GM12873 (cell line): Measurements from ENCODE around the gene LRRC61.

Experiments
- CTCF ChIP-seq: IDR thresholded peaks from 2 replicates; pipeline ENCODE4 v1.5.1; 2012; ENCODE audit warnings: low read depth, mild to moderate bottlenecking, moderate library complexity, low read length, control low read depth; ENCODE audit not compliant: insufficient read depth; ENCODE audit errors: missing control alignments

The LRRC61 gene

DNA sequence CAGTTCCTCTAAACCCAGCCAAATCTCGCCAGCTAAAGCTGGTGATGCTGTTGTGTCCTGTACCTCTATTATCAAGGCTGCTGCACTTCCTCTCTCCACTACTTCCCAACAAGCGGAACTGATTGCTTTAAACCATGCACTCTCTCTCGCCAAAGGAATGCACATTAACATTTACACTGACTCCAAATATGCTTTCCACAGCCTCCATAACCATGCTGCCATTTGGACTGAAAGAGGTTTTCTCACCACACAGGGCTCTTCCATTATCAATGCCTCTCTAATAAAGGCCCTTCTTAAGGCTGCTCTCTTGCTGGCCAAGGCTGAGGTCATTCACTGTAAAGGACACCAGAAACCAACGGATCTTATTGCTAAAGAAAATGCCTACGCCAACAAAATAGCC, 11.4 kb upstream of the LRRC61 start:
- TF ChIP-seq CTCF, result no peak

DNA sequence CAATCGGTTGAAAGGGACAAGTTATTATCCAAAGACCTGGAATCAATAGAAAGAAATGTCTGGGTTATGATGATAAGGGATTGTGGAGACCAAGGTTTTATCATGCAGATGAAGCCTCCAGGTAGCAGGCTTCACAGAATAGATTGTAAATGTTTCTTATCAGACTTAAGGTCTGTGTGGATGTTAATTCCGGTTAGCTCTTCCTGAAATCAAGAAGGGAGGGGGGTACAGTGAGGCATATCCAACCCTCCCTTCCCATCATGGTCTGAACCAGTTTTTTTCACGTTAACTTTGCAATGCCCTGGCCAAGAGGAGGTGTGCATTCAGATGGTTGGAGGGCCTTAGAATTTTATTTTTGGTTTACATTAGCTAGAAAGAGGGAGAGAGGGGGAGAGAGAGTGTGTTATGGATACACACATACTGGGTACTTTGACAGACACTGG, 9.8 kb upstream of the LRRC61 start:
- no peak for TF ChIP-seq CTCF

- no peak for TF ChIP-seq CTCF
These were observed 9.3 kb upstream of the LRRC61 start for GRCh38 chr7:150313870-150314269.

GRCh38 chr7:150314639-150315239, 8.4 kb upstream of the LRRC61 start:
- TF ChIP-seq CTCF, result no peak

GRCh38 chr7:150317748-150318444, 5.3 kb upstream of the LRRC61 start:
- TF ChIP-seq CTCF, result no peak

DNA sequence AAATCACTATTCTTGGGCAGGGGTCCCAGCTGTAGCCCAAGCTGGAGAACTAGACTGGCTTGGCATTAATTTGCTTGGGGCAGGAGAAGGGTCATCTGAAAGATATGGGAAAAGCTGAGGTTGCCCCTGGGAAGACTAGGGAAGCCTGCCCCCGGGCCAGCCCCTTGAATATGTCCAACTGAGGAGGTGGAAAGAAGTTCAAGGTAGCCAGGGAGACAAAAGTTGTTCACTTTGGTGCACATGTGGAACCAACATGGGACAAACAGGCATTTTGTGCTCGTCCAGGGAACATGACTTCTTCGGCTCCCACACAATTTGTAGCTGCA, 1.4 kb upstream of the LRRC61 start:
- no peak for TF ChIP-seq CTCF

DNA sequence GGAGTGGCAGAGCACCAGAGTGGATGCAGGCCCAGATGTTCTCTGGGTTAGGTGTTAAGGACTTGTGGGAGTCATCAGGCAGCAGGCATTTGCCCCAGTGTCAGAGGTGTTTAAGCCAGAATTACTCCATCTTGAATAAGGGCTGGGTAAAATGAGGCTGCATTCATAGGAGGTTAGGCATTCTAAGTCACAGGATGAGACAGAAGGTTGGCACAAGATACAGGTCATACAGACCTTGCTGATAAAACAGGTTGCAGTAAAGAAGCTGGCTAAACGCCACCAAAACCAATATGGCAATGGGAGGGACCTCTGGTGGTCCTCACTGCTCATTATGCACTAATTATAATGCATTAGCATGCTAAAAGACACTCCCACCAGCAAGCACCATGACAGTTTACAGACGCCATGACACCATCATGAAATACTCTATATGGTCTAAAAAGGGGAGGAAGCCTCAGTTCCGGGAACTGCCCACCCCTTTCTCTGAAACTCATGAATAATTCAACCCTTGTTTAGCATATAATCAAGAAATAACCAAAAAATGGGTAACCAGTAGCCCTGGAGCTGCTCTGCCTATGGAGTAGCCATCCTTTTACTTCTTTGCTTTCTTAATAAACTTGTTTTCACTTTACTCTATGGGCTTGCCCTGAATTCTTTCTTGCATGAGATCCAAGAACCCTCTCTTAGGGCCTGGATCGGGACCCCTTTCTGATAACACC, 882 bp upstream of the LRRC61 start:
- TF ChIP-seq CTCF, result no peak
